ENCODE results near the gene OLFML2B. TPM values are rescaled to one million over a fixed set of nuclear protein-coding genes. Genes with fewer than 3 reads are reported as not detected.

The OLFML2B gene
- total RNA-seq, 1 donor from 2014 or later: 19.1 TPM

DNA sequence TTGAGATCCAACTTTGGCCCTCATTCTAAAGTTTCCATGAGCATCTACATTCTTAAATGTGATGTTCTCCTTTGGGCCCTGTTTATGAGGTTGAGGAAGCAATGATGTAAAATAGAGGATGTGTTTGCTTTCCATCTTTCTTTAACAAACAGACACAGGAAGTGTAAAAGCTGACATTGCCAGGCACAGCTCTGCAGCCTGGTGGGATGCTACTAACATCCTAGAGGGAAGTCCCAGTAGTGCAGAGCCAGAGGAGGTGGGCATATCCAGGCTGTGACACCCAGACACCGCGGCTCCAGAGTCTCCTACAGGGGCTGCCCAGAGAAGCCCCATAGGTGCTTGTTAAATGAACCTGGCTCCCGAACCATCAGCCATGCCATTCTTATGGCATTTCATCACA is 16.2 kb downstream of the OLFML2B start:
- H3K9me3 ChIP-seq: no peaks in the 10 kb centered on the region
- intact Hi-C loops (cut with DNase I): no loop called here
- H3K27me3 ChIP-seq (ENCODE audit: low read depth): no peaks in the 10 kb centered on the region
- DNase-seq: no peak
- H3K4me3 ChIP-seq: no peak overlapping the region
- no peak overlapping the region for H3K27ac ChIP-seq
- TF ChIP-seq, protein P1, sequence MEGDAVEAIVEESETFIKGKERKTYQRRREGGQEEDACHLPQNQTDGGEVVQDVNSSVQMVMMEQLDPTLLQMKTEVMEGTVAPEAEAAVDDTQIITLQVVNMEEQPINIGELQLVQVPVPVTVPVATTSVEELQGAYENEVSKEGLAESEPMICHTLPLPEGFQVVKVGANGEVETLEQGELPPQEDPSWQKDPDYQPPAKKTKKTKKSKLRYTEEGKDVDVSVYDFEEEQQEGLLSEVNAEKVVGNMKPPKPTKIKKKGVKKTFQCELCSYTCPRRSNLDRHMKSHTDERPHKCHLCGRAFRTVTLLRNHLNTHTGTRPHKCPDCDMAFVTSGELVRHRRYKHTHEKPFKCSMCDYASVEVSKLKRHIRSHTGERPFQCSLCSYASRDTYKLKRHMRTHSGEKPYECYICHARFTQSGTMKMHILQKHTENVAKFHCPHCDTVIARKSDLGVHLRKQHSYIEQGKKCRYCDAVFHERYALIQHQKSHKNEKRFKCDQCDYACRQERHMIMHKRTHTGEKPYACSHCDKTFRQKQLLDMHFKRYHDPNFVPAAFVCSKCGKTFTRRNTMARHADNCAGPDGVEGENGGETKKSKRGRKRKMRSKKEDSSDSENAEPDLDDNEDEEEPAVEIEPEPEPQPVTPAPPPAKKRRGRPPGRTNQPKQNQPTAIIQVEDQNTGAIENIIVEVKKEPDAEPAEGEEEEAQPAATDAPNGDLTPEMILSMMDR (IDR thresholded peaks at IDR 0.05): no peak
- H3K36me3 ChIP-seq: no peaks in the 10 kb centered on the region
- H3K4me1 ChIP-seq: peaks cover 4% of the 10 kb centered on the region
- no peak for ATAC-seq

GRCh38 chr1:162006081-162006480 is 17.6 kb downstream of the OLFML2B start:
- intact Hi-C loops (cut with DNase I): no loop called here
- H3K36me3 ChIP-seq: no peaks in the 10 kb centered on the region
- H3K4me3 ChIP-seq: no peak overlapping the region
- ATAC-seq (no peak), DNase-seq (no peak)
- TF ChIP-seq, protein P1 (IDR thresholded peaks at IDR 0.05): no peak
- no peak overlapping the region for H3K27ac ChIP-seq
- H3K9me3 ChIP-seq: no peaks in the 10 kb centered on the region
- no peaks in the 10 kb centered on the region for H3K27me3 ChIP-seq (ENCODE audit: low read depth)
- H3K4me1 ChIP-seq: no peaks in the 10 kb centered on the region

- Histone ChIP-seq H3K36me3 (no peaks in the 10 kb centered on the region), H3K27me3 (ENCODE audit: low read depth) (no peaks in the 10 kb centered on the region), H3K4me1 (no peaks in the 10 kb centered on the region), H3K4me3 (no peak overlapping the region), H3K27ac (peak overlapping the region; percentile 21), H3K9me3 (no peaks in the 10 kb centered on the region)
- intact Hi-C loops (cut with DNase I): no loop called here
- TF ChIP-seq, protein P1 (IDR thresholded peaks at IDR 0.05): no peak
- DNase-seq (no peak), ATAC-seq (no peak)
These were observed 19.2 kb downstream of the OLFML2B start for GRCh38 chr1:162004441-162004950.

DNA sequence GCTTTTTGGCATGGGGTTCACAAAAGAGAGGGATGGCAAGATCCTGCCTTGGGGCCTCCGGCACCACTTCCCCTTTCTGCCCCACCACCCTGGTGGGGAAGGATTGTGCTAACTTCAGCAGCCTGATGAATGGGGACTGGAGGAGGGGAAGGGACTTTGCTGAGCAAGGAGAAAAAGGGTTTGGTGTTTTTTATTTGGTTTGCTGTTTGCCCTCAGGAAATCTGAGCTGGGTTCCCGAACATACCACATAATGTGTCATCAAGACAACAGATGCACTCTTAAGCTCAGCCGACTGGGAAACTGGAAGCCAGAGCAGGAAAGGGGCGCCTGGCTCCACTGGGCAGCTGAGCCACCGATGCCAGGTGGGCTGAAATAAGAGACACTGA is 19.8 kb downstream of the OLFML2B start:
- TF ChIP-seq, protein P1 (IDR thresholded peaks at IDR 0.05): no peak
- Histone ChIP-seq H3K27me3 (ENCODE audit: low read depth) (no peaks in the 10 kb centered on the region), H3K27ac (peak overlapping the region; percentile 58), H3K4me3 (no peak overlapping the region), H3K9me3 (no peaks in the 10 kb centered on the region), H3K36me3 (no peaks in the 10 kb centered on the region), H3K4me1 (no peaks in the 10 kb centered on the region)
- no peak for DNase-seq
- intact Hi-C loops (cut with DNase I): no loop called here
- ATAC-seq: peak; percentile 65 to 66

- Histone ChIP-seq H3K27ac (peak overlapping the region; percentile 58), H3K4me1 (no peaks in the 10 kb centered on the region), H3K27me3 (ENCODE audit: low read depth) (no peaks in the 10 kb centered on the region), H3K9me3 (no peaks in the 10 kb centered on the region), H3K4me3 (peak overlapping the region; percentile 27), H3K36me3 (no peaks in the 10 kb centered on the region)
- DNase-seq: no peak
- TF ChIP-seq, protein P1 (IDR thresholded peaks at IDR 0.05): no peak
- peak; percentile 21 to 65 for ATAC-seq
- intact Hi-C loops (cut with DNase I): no loop called here
These were observed 20.4 kb downstream of the OLFML2B start for GRCh38 chr1:162003061-162003829.

Measured in lower lobe of right lung (tissue), 2 donors.